CD1c-positive myeloid dendritic cell (primary cell): ENCODE data around the gene TSLP.
A peak's percentile ranks its signal among the peaks of the same experiment; 100 is the strongest.

ENCODE experiments used
- DNase-seq: peaks from one replicate; pipeline ENCODE4 v3.0.0-alpha.2; 2016; ENCODE audit errors: extremely low spot score

Gene TSLP

GRCh38 chr5:111095982-111096381 is 24.5 kb downstream of the TSLP start:
- peak; percentile 53 for DNase-seq

DNA sequence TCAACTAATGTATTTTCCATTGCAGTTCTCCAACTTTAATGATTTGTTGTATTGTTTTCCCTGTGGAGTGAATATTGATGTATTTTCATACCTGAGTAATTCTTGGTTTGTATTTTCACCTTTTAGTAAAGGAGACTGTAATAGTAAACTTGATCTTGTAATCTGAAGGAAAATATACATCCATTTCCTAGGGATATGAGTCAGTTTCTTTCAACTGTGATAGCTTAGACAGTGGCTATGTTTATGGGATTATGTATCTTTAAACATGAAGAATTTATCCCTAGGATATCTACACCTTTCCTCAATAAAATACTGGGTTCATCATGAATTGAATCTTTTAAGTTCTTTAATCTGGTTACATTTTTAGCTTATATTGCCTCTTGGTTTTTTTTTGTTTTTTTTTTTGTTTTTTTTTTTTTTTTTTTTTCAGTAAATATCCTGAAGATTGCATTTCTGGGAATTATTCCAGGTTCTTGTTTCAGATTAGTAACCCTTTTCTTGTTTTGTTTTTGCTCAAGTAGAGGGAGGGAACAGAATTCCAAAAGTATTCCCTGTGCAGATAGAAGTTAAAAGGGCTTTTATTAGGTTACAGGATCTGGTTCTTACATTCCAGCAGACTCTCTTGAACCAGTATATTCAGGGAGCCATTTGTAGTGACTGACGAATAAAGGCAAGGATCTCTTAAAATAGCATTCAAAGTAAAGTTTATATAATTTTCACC is 27.7 kb downstream of the TSLP start:
- DNase-seq: no peak

DNA sequence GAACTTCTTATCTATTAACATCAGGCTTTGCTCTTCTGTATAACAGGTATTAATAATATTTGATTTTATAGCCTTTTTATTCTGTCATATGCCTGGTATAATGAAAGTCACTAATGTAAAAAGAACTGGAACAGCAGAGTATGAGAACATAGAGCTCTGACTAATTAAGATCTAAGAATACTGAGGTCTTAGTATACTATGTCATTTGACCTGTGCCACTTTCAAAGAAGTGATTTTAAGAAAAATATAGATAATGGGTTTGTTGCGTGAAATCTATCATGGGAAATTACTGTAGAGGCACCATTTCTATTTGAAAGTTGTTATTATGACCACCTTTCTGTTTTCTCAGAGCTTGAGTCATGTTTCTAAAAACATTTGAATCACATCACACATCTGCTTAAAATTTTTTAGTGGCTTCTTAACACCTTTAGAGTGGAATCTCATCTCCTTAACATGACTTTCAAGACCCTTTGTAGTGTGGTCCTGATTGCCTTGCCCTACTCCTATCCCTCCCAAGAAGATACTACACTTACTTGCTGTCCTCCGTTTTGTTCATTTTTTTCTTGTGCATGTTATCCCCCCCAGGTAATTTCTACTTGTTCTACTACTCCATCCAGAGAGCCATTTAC is 34.9 kb downstream of the TSLP start:
- DNase-seq: no peak

DNA sequence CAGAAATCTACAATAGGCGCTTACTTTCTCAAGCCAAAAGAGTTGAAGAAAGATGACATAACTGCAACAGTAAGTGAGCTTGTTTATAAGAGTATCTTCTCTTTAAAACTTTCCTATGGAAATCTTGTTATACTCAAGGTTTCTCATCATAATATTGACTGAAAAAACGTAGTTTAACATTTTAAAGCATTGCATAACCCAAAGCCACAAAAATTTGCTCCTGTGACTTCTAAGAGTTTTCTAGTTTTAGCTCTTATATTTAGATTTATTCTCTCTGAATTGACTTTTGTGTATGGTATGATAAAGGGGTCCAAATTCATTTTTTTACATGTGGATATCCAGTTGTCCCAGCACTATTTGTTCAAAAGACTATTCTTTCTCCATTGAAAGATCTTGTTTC is 35.9 kb downstream of the TSLP start:
- no peak for DNase-seq

DNA sequence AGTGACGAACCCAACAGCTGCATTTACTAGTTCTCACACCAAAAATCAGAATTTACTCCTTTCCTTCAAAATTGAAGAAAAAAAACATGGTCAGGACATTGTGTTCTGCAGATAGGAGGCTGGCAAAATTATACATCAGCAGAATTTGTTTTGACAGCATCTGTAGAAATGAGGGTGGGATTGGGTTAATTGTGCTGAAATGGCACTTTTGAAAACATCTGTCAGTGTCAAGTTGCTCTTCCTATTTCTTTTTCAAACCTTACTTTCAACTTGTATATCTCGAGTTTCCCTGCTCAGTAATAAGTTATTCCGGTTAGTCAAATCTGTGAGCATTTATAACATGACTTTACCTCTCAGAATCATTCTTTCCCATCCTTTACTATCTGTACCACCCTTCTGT is 40.4 kb downstream of the TSLP start:
- DNase-seq: no peak

DNA sequence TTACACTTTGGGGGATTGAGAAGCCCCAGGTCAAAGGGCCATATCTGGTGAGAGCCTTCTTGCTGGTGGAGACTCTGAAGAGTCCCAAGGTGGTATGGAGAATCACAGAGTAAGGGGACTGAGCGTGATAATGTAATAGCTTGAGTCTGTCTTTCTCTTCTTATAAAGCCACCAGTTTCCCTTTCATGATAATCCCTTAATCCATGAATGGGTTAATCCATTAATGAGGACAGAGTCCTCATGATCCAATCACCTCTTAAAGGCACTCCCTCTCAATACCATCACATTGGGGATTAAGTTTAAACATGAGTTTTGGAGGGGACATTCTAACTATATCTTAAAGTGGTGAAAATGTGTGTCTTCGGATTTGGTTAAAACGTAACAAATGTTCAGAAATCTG is 42.2 kb downstream of the TSLP start:
- no peak for DNase-seq

- no peak for DNase-seq
Measured at GRCh38 chr5:111115229-111115628, 43.7 kb downstream of the TSLP start.

DNA sequence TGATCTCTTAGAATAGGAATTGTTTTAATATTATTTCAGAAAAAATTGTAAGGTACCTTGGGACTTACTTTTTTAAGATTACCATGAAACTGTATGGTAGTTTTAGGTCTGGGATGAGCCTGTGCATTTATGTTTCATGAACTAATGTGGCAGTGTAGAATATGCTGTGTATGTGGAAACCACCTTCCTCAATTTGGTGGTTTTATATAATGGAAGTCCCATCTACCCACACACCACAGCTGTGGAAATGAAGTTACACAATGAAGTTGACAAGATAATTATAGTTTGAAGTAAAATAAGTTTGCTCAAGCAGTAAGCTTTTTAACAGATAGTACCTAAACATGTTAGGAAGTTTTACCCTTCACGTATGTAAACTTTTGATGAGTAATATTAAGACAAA is 45.0 kb downstream of the TSLP start:
- DNase-seq: peak; percentile 85

- no peak for DNase-seq
Measured at GRCh38 chr5:111117136-111117535, 45.6 kb downstream of the TSLP start.

DNA sequence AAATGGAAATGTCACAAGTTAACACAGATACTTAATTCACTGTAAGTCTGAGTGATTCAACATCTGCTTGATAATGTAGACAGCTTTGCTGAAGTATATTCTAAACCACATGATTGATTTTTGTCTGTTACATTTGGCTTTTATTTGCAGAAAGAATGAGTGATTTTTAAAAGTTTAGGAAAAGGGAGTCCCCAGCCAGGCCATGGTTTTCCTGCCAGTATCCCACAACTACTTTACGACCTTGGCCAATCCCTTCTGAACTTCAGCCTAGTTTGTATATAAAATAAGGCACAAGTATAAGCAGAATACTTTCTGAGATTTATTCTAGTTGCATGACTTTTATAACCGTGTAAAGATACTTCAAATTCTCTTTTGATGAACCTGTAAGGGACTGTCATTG is 47.7 kb downstream of the TSLP start:
- DNase-seq: no peak

DNA sequence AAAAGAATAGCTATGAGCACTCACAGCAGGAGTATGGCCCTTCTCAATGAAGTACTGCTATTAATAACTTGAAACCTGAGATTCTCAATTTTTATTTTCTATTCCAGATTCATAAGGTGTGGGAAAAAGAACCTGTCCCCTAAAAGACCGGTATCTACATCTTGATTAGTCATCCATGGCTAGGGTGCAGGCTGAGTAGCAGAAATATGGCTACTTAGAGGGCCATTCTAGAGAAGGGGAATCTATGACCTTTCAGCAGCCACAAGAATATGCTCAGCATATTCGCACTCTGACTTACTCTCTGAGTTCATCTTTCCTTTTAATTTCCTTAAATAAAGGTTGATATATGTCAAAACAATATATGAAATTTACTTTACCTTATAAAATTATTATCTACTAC is 48.3 kb downstream of the TSLP start:
- no peak for DNase-seq

GRCh38 chr5:111120911-111121310 is 49.4 kb downstream of the TSLP start:
- no peak for DNase-seq

DNA sequence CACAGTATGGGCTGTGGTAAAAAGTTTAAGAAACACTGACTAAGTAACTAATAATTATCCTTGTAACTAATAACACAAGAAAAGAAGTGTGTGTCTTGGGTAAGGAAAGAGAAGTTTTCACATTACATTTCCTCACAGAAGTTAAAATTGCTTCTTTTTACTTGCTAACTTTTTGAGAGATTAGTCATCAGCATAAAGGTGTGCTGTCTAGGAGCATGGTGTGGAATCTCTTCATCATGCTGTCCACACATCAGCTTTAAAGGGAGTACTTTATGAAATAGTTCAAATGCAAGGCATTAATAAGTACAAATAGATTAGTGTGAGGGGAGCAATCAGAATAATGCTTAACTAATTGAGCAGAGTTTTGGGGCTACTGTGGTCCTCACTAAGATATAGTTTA is 50.4 kb downstream of the TSLP start:
- no peak for DNase-seq

GRCh38 chr5:111122398-111122797 is 50.9 kb downstream of the TSLP start:
- no peak for DNase-seq

DNA sequence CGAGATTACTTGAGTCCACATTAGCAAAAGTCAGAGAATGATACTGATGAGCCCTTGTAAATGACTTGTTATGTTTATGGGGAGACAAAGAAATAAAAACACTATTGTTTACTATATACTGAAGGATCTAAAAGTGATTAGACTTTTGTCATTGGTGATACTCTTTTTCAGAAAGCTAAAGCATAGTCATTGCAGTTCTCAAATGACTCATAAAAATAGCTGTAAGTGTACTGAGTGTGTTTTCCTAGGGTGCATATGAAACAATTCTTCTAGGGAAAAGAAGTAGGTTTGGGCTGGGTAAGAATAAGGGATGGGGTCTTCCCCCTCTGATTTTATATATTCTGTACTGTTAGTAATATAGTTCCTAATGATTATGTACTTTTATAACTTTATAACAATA is 53.3 kb downstream of the TSLP start:
- no peak for DNase-seq

DNA sequence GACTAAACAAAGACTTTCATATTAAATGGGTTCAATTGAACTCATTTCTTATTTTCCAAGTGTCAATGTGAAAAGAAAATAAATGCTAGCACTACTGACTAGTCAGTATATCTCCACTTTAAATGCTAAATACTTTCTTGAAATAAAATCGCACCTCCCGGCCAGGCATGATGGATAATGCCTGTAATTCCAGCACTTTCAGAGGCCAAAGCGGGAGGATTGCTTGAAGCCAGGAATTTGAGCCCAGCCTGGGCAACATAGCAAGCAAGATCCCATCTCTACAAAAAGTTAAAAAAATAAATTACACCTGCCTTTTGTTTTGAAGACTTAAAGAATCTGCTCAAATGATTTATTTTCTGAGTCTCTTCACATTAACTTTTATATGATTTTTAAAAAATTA is 55.4 kb downstream of the TSLP start:
- DNase-seq: no peak
